GM04504 (cell line): ENCODE measurements around the gene ZNF660.

Source experiments
- DNase-seq: peaks from one replicate; pipeline ENCODE4 v3.0.0-alpha.2; 2012; ENCODE audit warnings: low read depth

Gene ZNF660

GRCh38 chr3:44632193-44632592, 47.4 kb downstream of the ZNF660 start:
- DNase-seq = no peak

- no peak for DNase-seq
Observed at GRCh38 chr3:44642337-44642736, 57.6 kb downstream of the ZNF660 start.

- no peak for DNase-seq
Observed at GRCh38 chr3:44643024-44643423, 58.3 kb downstream of the ZNF660 start.

GRCh38 chr3:44647771-44648170, 63.0 kb downstream of the ZNF660 start:
- DNase-seq = no peak

GRCh38 chr3:44648564-44649229, 63.9 kb downstream of the ZNF660 start, which contains the start of gene ZNF35:
Gene ZNF35, plus strand, starts transcription at chr3:44648732. Its CDS starts 2,336 bp downstream, at chr3:44651068.
- DNase-seq = peak; percentile 78
